ENCODE results near the gene DNAH8. TPM values are rescaled to one million over a fixed set of nuclear protein-coding genes. Genes with fewer than 3 reads are reported as not detected.

DNAH8 gene
- total RNA-seq, 1 donor from 2014 or later, result not detected

- Histone ChIP-seq H3K27ac (ENCODE audit: low read depth, low read length) (no peak overlapping the region), H3K79me2 (ENCODE audit: insufficient read depth, low read length) (no peaks in the 10 kb centered on the region), H3K27me3 (ENCODE audit: insufficient read depth, low read length) (no peaks in the 10 kb centered on the region), H4K20me1 (ENCODE audit: insufficient read depth, low read length) (no peaks in the 10 kb centered on the region), H3K9ac (ENCODE audit: low read length) (no peak overlapping the region), H3K36me3 (ENCODE audit: insufficient read depth, low read length) (no peaks in the 10 kb centered on the region), H3K4me2 (ENCODE audit: low read length) (no peak overlapping the region), H3K4me3 (ENCODE audit: insufficient read depth, low read depth, low read length) (no peak overlapping the region), H3K9me3 (ENCODE audit: insufficient read depth, low read depth, low read length) (no peaks in the 10 kb centered on the region), H3K4me1 (ENCODE audit: insufficient read depth, low read length) (no peaks in the 10 kb centered on the region), H2AFZ (ENCODE audit: low read depth, low read length) (no peak overlapping the region)
- DNase-seq (ENCODE audit: low read depth) (no peak), FAIRE-seq (no peak)
- H3K9me3 Mint-ChIP-seq (ENCODE audit: unreplicated experiment), result no peaks in the 10 kb centered on the region
- H3K4me3 Mint-ChIP-seq (ENCODE audit: unreplicated experiment), result no peak overlapping the region
- H3K27ac Mint-ChIP-seq (ENCODE audit: unreplicated experiment), result no peak overlapping the region
- H3K36me3 Mint-ChIP-seq (ENCODE audit: low read depth, unreplicated experiment), result no peaks in the 10 kb centered on the region
- H3K4me1 Mint-ChIP-seq (ENCODE audit: low read depth, unreplicated experiment), result no peaks in the 10 kb centered on the region
- TF ChIP-seq CTCF (IDR thresholded peaks at IDR 0.05; ENCODE audit: insufficient read depth, low read depth, low read length) (no peak), EZH2 (IDR thresholded peaks at IDR 0.05; ENCODE audit: insufficient read depth, low read length) (no peak)
- peaks cover 75% of the 10 kb centered on the region for H3K27me3 Mint-ChIP-seq (ENCODE audit: low read depth, unreplicated experiment)
These were observed 343.5 kb downstream of the DNAH8 start for GRCh38 chr6:39058471-39059147.

GRCh38 chr6:39059496-39060310 lies 344.6 kb downstream of the DNAH8 start:
- Mint-ChIP-seq H3K27ac (ENCODE audit: unreplicated experiment) (no peak overlapping the region), H3K36me3 (ENCODE audit: low read depth, unreplicated experiment) (no peaks in the 10 kb centered on the region), H3K9me3 (ENCODE audit: unreplicated experiment) (no peaks in the 10 kb centered on the region), H3K4me1 (ENCODE audit: low read depth, unreplicated experiment) (no peaks in the 10 kb centered on the region), H3K27me3 (ENCODE audit: low read depth, unreplicated experiment) (peaks cover 72% of the 10 kb centered on the region), H3K4me3 (ENCODE audit: unreplicated experiment) (no peak overlapping the region)
- Histone ChIP-seq H3K4me3 (ENCODE audit: insufficient read depth, low read depth, low read length) (no peak overlapping the region), H3K79me2 (ENCODE audit: insufficient read depth, low read length) (no peaks in the 10 kb centered on the region), H2AFZ (ENCODE audit: low read depth, low read length) (no peak overlapping the region), H3K9ac (ENCODE audit: low read length) (no peak overlapping the region), H4K20me1 (ENCODE audit: insufficient read depth, low read length) (no peaks in the 10 kb centered on the region), H3K27me3 (ENCODE audit: insufficient read depth, low read length) (no peaks in the 10 kb centered on the region), H3K9me3 (ENCODE audit: insufficient read depth, low read depth, low read length) (no peaks in the 10 kb centered on the region), H3K4me1 (ENCODE audit: insufficient read depth, low read length) (no peaks in the 10 kb centered on the region), H3K36me3 (ENCODE audit: insufficient read depth, low read length) (no peaks in the 10 kb centered on the region), H3K4me2 (ENCODE audit: low read length) (no peak overlapping the region), H3K27ac (ENCODE audit: low read depth, low read length) (no peak overlapping the region)
- no peak for TF ChIP-seq EZH2 (IDR thresholded peaks at IDR 0.05; ENCODE audit: insufficient read depth, low read length)
- no peak for TF ChIP-seq CTCF (IDR thresholded peaks at IDR 0.05; ENCODE audit: insufficient read depth, low read depth, low read length)
- no peak for FAIRE-seq
- DNase-seq (ENCODE audit: low read depth), result no peak
